Activated naive CD4-positive, alpha-beta T cell treated with anti-CD3 and anti-CD28 coated beads, Interleukin-2, amount 10 ng/mL, durations not matched to agents 5 hours and 36 hours (primary cell): ENCODE measurements around the gene THRSP. TPM values are rescaled to one million over a fixed set of nuclear protein-coding genes. Genes with fewer than 3 reads are reported as not detected.

Source experiments
- total RNA-seq, 2 experiments: library from RNA; stranded (reverse); gene quantifications; one replicate each; pipeline ENCODE4 v1.2.3, GENCODE V29; 2021

THRSP gene, protein sequence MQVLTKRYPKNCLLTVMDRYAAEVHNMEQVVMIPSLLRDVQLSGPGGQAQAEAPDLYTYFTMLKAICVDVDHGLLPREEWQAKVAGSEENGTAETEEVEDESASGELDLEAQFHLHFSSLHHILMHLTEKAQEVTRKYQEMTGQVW
- not detected for total RNA-seq

DNA sequence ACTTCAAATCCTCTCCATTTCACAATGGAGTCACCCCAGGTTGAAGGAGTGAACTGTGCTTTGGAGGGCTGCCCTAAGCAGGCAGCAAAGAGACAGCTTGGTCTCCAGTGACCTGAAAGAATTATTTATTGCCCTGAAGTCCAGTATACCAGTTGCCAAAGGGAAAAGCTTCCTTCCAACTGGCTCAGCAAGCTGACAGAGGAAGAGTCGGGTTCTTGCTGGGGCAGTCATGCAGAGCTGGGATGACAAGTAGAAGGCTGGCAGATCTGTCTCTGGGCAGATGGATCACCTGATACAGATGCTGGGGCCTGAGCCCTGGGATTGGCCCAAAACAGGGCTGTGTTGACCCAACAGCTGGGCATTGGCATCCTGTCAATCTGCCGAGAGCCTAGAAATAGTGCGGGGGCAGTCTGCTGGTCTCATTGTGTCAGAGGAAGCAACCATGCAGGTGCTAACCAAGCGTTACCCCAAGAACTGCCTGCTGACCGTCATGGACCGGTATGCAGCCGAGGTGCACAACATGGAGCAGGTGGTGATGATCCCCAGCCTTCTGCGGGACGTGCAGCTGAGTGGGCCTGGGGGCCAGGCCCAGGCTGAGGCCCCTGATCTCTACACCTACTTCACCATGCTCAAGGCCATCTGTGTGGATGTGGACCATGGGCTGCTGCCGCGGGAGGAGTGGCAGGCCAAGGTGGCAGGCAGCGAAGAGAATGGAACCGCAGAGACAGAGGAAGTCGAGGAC is at the start of gene THRSP:
THRSP (plus strand) TSS at position 422 of the 742 bp plus-strand sequence; CDS start at position 443, 21 bp downstream.

DNA sequence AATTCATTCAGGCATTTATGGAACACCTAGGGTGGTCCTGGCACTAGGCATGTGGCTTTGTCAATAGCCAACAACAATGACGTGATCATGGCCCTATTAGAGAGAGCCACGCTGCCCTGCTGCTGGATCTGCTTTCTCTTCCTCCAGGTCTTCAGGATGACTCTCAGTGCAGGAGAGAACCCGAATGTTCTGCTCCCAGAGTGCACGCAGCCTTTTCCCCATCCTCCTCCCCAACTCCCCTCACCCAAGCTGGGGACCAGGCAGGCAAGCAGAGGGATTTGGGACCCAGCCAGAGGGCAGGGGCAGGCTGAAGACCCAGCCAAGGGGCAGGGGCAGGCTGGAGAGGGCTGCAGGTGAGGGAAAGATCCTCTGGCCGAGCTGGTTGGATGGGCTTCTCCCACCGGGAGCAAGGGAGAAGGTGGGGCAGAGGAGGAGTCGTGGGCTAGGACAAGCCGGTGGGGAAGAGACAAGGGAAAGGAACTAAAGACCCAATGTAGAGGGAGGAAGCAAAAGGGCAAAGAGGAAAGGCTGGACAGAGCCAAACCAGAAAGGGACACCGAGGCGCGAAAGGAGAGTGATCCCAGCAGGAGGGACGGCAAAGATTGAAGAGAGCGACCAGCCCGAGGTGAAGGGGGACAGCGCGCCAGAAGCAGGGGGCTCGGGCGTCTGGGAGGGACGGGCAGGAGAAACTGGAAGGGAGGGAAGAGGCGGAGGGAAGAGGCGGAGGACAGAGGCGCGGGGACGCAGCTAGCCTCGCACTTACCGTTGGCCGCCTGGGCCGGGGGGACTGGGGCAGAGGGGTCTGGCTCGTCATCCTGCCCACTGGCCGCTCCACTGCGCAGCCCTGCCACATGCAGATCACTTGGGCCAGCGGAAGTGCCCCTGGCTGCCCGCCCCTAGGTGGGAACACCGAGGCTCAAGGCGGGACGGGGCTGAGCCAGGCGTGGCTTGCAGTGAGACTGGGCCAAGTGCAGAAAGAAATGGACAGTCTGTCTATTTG is 41.0 kb upstream of the THRSP start, which contains the start of gene KCTD14:
KCTD14 (minus strand) TSS at position 880 of the 1,000 bp plus-strand sequence; CDS start at position 853, 27 bp downstream.

GRCh38 chr11:78079232-78080083 is 15.8 kb downstream of the THRSP start, which contains the start of gene NDUFC2:
NDUFC2 (minus strand) TSS chr11:78079862; CDS start chr11:78079744, 118 bp downstream.

Other genes starting within 250 kb of the THRSP start
- gene RSF1, start 243.1 kb upstream of the THRSP start, total RNA-seq = 10 to 100 TPM; 55.7 to 62.8 TPM
- 10 to 100 TPM; 12.3 to 12.4 TPM for gene AAMDC, start 242.7 kb upstream of the THRSP start, total RNA-seq
- 10 to 100 TPM; 43.8 to 44.3 TPM for gene INTS4, start 69.2 kb upstream of the THRSP start, total RNA-seq
- gene KCTD14, start 40.6 kb upstream of the THRSP start, total RNA-seq = under 1 TPM; 0.18 to 0.22 TPM
- 100 to 1,000 TPM; 167 to 168 TPM for gene NDUFC2, start 16.0 kb downstream of the THRSP start, total RNA-seq
- 10 to 100 TPM; 37.7 to 42.9 TPM for gene ALG8, start 75.8 kb downstream of the THRSP start, total RNA-seq
- 1 to 10 TPM; 9.5 to 9.7 TPM for gene KCTD21, start 124.8 kb downstream of the THRSP start, total RNA-seq
- 10 to 100 TPM; 14.2 to 14.3 TPM for gene USP35, start 125.1 kb downstream of the THRSP start, total RNA-seq